ENCODE results near the gene CLEC4G.
A peak's percentile ranks its signal among the peaks of the same experiment; 100 is the strongest.

Gene CLEC4G

GRCh38 chr19:7691497-7691896 is 40.4 kb downstream of the CLEC4G start:
- no peak for DNase-seq

GRCh38 chr19:7690779-7691258 is 41.1 kb downstream of the CLEC4G start:
- DNase-seq: no peak

GRCh38 chr19:7689165-7689564 is 42.7 kb downstream of the CLEC4G start:
- DNase-seq: no peak

GRCh38 chr19:7687177-7687576 is 44.7 kb downstream of the CLEC4G start:
- no peak for DNase-seq

GRCh38 chr19:7685546-7686445 is 46.1 kb downstream of the CLEC4G start:
- no peak for DNase-seq

GRCh38 chr19:7682175-7682855 is 49.6 kb downstream of the CLEC4G start:
- DNase-seq: no peak

GRCh38 chr19:7681340-7682174 is 50.4 kb downstream of the CLEC4G start:
- peak in 1 of 2 donors; percentile 23 for DNase-seq

- DNase-seq: peak; percentile 62 to 77
Measured at GRCh38 chr19:7680606-7681339, 51.1 kb downstream of the CLEC4G start, which contains the start of gene TRAPPC5. Gene TRAPPC5 (plus strand): TSS chr19:7680833. CDS start chr19:7682254, 1,421 bp downstream.

- DNase-seq: no peak
Measured at GRCh38 chr19:7679771-7680605, 51.9 kb downstream of the CLEC4G start.

GRCh38 chr19:7678971-7679751 is 52.7 kb downstream of the CLEC4G start:
- DNase-seq: no peak
